B cell (primary cell): ENCODE measurements around the gene TTYH3. TPM values are rescaled to one million over a fixed set of nuclear protein-coding genes. Genes with fewer than 3 reads are reported as not detected.

Source experiments
- ATAC-seq: fragments of 200-7000 bp; cut with Tn5 transposase; one replicate; pipeline ENCODE4 v1.10.0; 2021; ENCODE audit warnings: low read depth, mild to moderate bottlenecking, moderate number of reproducible peaks, moderate library complexity
- CTCF ChIA-PET: fragments of 350-600 bp; sonication (Branson Sonifier 250); formaldehyde crosslinking; loops from one replicate; lab custom pipeline; 2021; ENCODE audit warnings: antibody characterized with exemption, inconsistent platforms; lab: Charles Lee
- POLR2A ChIA-PET: fragments of 350-600 bp; sonication (Branson Sonifier 250); formaldehyde crosslinking; loops from one replicate; lab custom pipeline; 2021; ENCODE audit warnings: antibody characterized with exemption; lab: Charles Lee
- DNase-seq: peaks from one replicate; pipeline ENCODE4 v3.0.0; 2013
- H2AFZ ChIP-seq: 2 replicates; pipeline ENCODE4 v1.6.1; 2012; ENCODE audit warnings: mild to moderate bottlenecking, low read depth, low read length; ENCODE audit not compliant: insufficient read depth, poor library complexity, severe bottlenecking
- H3K27ac ChIP-seq, 2 donors: 1 replicate in 1 of 2; 2 replicates in 1 of 2; pipeline ENCODE4 v1.5.1; 2012 to 2013; ENCODE audit warnings: low read length in 2 of 2, mild to moderate bottlenecking in 2 of 2, moderate library complexity in 1 of 2
- H3K27me3 ChIP-seq, 4 experiments: fragments of 200-600 bp in 1 of 4; sonication (generic) in 1 of 4; replicated peaks in 1 of 4; 1 replicate in 2 of 4; 2 replicates in 2 of 4; pipeline versions ENCODE4 v1.6.1 to v1.7.0; 2013 to 2016; ENCODE audit warnings: low read length in 3 of 4, mild to moderate bottlenecking in 2 of 4, mixed read lengths in 1 of 4, moderate library complexity in 1 of 4; ENCODE audit not compliant: insufficient read depth in 4 of 4, control insufficient read depth in 3 of 4; ENCODE audit errors: control extremely low read depth in 1 of 4
- H3K36me3 ChIP-seq, 2 experiments: replicated peaks in 1 of 2; 1 replicate in 1 of 2; 2 replicates in 1 of 2; pipeline versions ENCODE4 v1.6.1 to v1.7.1; 2013; ENCODE audit warnings: low read length in 1 of 2; ENCODE audit not compliant: insufficient read depth in 2 of 2, control insufficient read depth in 1 of 2; ENCODE audit errors: control extremely low read depth in 1 of 2, extremely low read depth in 1 of 2
- H3K4me1 ChIP-seq, 2 donors: fragments of 200-600 bp in 1 of 2; sonication (generic) in 1 of 2; 1 replicate in 1 of 2; 2 replicates in 1 of 2; pipeline versions ENCODE4 v1.5.1 to v1.6.1; 2013 to 2017; ENCODE audit warnings: low read length in 2 of 2; ENCODE audit not compliant: control insufficient read depth in 2 of 2, insufficient read depth in 2 of 2
- H3K4me2 ChIP-seq: replicated peaks from 2 replicates; pipeline ENCODE3; 2012; ENCODE audit warnings: mild to moderate bottlenecking, low read depth, low read length; ENCODE audit not compliant: poor library complexity, severe bottlenecking
- H3K4me3 ChIP-seq, 5 experiments: fragments of 200-600 bp in 1 of 5; sonication (generic) in 1 of 5; 1 replicate in 3 of 5; 2 replicates in 2 of 5; pipeline versions ENCODE4 v1.5.1 to v1.7.0; 2011 to 2016; ENCODE audit warnings: low read length in 4 of 5, mild to moderate bottlenecking in 4 of 5, low read depth in 2 of 5, control low read depth in 1 of 5, moderate library complexity in 1 of 5; ENCODE audit not compliant: insufficient read depth in 1 of 5; ENCODE audit errors: control extremely low read depth in 1 of 5, extremely low read depth in 1 of 5
- H3K79me2 ChIP-seq: fragments of 200-600 bp; sonication (generic); one replicate; pipeline ENCODE4 v1.6.0; 2016; ENCODE audit warnings: low read length; ENCODE audit not compliant: control insufficient read depth, insufficient read depth
- H3K9ac ChIP-seq: fragments of 200-600 bp; sonication (generic); 2 replicates; pipeline ENCODE4 v1.6.1; 2017; ENCODE audit warnings: mild to moderate bottlenecking, low read length, moderate library complexity
- H3K9me3 ChIP-seq, 3 donors: one replicate each; pipeline versions ENCODE4 v1.6.1 to v1.7.1; 2013; ENCODE audit warnings: low read length in 2 of 3; ENCODE audit not compliant: control insufficient read depth in 2 of 3, insufficient read depth in 1 of 3; ENCODE audit errors: control extremely low read depth in 1 of 3
- H4K20me1 ChIP-seq: 2 replicates; pipeline ENCODE4 v1.6.0; 2012; ENCODE audit warnings: mild to moderate bottlenecking, low read length; ENCODE audit not compliant: insufficient read depth, control insufficient read depth, poor library complexity, severe bottlenecking
- H3K27ac Mint-ChIP-seq: one replicate; pipeline ENCODE4 v1.8.0; 2021; ENCODE audit warnings: mixed read lengths
- H3K27me3 Mint-ChIP-seq: one replicate; pipeline ENCODE4 v1.8.0; 2021; ENCODE audit warnings: mixed read lengths
- H3K4me1 Mint-ChIP-seq: one replicate; pipeline ENCODE4 v1.8.0; 2021; ENCODE audit warnings: mixed read lengths
- H3K4me3 Mint-ChIP-seq: one replicate; pipeline ENCODE4 v1.8.0; 2021; ENCODE audit warnings: mixed read lengths
- H3K9me3 Mint-ChIP-seq: one replicate; pipeline ENCODE4 v1.8.0; 2022; ENCODE audit warnings: mixed read lengths; ENCODE audit not compliant: insufficient read depth
- CTCF ChIP-seq: fragments of 200-600 bp; IDR thresholded peaks from one replicate; pipeline ENCODE4 v1.8.0; 2022; ENCODE audit warnings: antibody characterized with exemption, mild to moderate bottlenecking
- EZH2 ChIP-seq: IDR thresholded peaks from 2 replicates; pipeline ENCODE4 v1.6.1; 2012; ENCODE audit warnings: borderline replicate concordance, low read depth, mild to moderate bottlenecking, moderate library complexity, low read length; ENCODE audit not compliant: insufficient read depth, poor library complexity, severe bottlenecking
- WGBS: methylation state at CpG from one replicate; pipeline ENCODE4 v1.1.5; 2013; ENCODE audit warnings: missing lambda C conversion rate; ENCODE audit not compliant: insufficient coverage; 5-methylcytosine and 5-hydroxymethylcytosine counted together
- intact Hi-C: fragments of 100-400 bp; cut with micrococcal nuclease; formaldehyde crosslinking; loops from one replicate; pipeline ENCODE4 v1.10.0; 2022
- polyA plus RNA-seq: library from polyadenylated mRNA; depleted of rRNA; stranded (reverse); fragments of >200 nt; gene quantifications from 2 replicates; pipeline ENCODE4 v1.2.3, GENCODE V29; 2012
- total RNA-seq, 2 donors: library from RNA; stranded (reverse); fragments of 120-200 nt in 1 of 2; gene quantifications; 1 replicate in 1 of 2; 2 replicates in 1 of 2; pipeline versions ENCODE4 v1.2.3 to v1.2.4, GENCODE V29; 2013 to 2022

The TTYH3 gene
- total and polyA plus RNA-seq, 2 donors (not counting 1 experiment from before 2014, with no cell fraction given), result 8.4 to 48.6 TPM

DNA sequence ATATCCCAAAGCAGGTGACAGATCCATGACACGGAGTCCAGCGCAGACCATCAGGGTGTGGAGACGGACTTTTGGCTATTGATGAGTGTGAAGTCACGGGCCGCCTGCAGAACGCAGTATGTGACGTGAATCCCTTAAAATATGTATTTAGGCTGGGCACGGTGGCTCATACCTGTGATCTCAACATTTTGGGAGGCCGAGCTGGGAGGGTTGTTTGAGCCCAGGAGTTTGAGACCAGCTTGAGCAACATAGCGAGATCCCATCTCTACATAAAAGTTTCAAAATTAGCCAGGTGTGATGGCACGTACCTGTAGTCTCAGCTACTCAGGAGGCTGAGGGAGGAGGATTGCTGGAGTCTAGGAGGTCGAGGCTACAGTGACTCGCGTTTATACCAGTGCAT is 54.3 kb downstream of the TTYH3 start:
- Mint-ChIP-seq H3K4me1 (peaks cover 11% of the 10 kb centered on the region), H3K27me3 (peaks cover 39% of the 10 kb centered on the region), H3K4me3 (no peak overlapping the region), H3K27ac (no peak overlapping the region), H3K9me3 (no peaks in the 10 kb centered on the region)
- Histone ChIP-seq H3K27ac (no peak overlapping the region), H4K20me1 (no peaks in the 10 kb centered on the region), H3K9me3 (peaks cover 0 to 10% (median 0%) of the 10 kb centered on the region in 3 donors), H3K4me1 (peaks cover 17 to 18% of the 10 kb centered on the region in 2 donors), H3K4me2 (no peak overlapping the region), H3K27me3 (peaks cover 0 to 47% (median 22%) of the 10 kb centered on the region in 4 experiments), H2AFZ (no peak overlapping the region), H3K79me2 (no peaks in the 10 kb centered on the region), H3K4me3 (no peak overlapping the region), H3K9ac (no peak overlapping the region), H3K36me3 (no peaks in the 10 kb centered on the region)
- ATAC-seq (no peak), DNase-seq (no peak)
- POLR2A ChIA-PET, result no interaction called here
- no peak for TF ChIP-seq CTCF
- TF ChIP-seq EZH2, result no peak
- CTCF ChIA-PET, result interaction anchor here (0.7 to 3.3 kb wide), 3 partner anchors 24 to 218 kb away, joined by 4 to 8 read pairs (median 4); no protein-coding TSS in a partner anchor
- 93% methylated on average over 5 of the region's 14 CpGs for WGBS
- intact Hi-C loops, result no loop called here

DNA sequence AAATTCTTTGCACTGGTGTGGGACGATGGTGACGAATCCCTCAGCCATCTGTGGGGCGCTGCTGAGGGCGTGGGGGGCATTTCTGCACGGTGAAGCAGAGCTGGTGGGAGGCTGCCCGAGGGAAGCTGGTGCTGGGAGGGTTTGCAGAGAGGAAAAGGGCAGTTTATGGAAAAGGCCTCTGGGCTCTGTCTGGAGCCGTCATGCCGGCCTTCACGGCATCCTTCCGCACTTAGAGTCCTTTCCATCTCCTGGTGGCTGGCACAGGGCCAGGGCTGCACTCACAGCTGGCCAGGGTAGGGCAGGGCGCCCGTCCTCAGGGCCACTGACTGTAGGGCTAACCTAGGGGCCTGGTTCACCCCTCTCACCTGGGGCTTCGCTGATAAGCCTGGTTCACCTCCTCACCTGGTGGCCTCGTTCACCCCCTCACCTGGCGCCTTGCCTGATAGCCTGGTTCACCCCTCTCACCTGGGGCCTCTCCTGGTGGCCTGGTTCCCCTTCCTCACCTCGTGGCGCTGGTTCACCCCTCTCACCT is 55.6 kb downstream of the TTYH3 start:
- no peak overlapping the region for H3K4me3 ChIP-seq
- Mint-ChIP-seq H3K9me3 (no peaks in the 10 kb centered on the region), H3K4me1 (peaks cover 11% of the 10 kb centered on the region), H3K4me3 (no peak overlapping the region), H3K27me3 (peaks cover 37% of the 10 kb centered on the region), H3K27ac (no peak overlapping the region)
- H3K9me3 ChIP-seq, result peaks cover 0 to 10% (median 0%) of the 10 kb centered on the region in 3 donors
- ATAC-seq (no peak), DNase-seq (no peak)
- H3K27me3 ChIP-seq, result peaks cover 0 to 44% (median 22%) of the 10 kb centered on the region in 4 experiments
- H2AFZ ChIP-seq, result no peak overlapping the region
- H3K36me3 ChIP-seq, result no peaks in the 10 kb centered on the region
- peaks cover 17 to 18% of the 10 kb centered on the region in 2 donors for H3K4me1 ChIP-seq
- peak overlapping the region; percentile 69 for H3K4me2 ChIP-seq
- H3K79me2 ChIP-seq, result no peaks in the 10 kb centered on the region
- no peak overlapping the region for H3K9ac ChIP-seq
- intact Hi-C loops, result no loop called here
- WGBS, result 77% methylated on average over 17 of the region's 17 CpGs
- no peaks in the 10 kb centered on the region for H4K20me1 ChIP-seq
- ChIA-PET POLR2A (interaction anchor here (0.7 kb wide), 1 partner anchor 24 kb away, joined by 4 read pairs; no protein-coding TSS in a partner anchor), CTCF (interaction anchor here (0.7 to 3.3 kb wide), 2 partner anchors 23 to 331 kb away, joined by 3 to 8 read pairs; no protein-coding TSS in a partner anchor)
- no peak overlapping the region for H3K27ac ChIP-seq
- TF ChIP-seq CTCF (no peak), EZH2 (no peak)
